HG02759 (cell line): ENCODE results near the gene REST.
"Not testable (repeated sequence)": the region's sequence is repeated elsewhere in the genome, so short reads cannot be mapped to it uniquely, and the experiment has no call there.

Experiments used
- ATAC-seq: cut with Tn5 transposase; IDR thresholded peaks from one replicate; pipeline ENCODE4 v1.9.1; 2021; ENCODE audit warnings: mild to moderate bottlenecking, moderate library complexity; ENCODE audit not compliant: unreplicated experiment

Gene REST

GRCh38 chr4:56907489-56908205 lies at the start of gene REST:
REST (plus strand) TSS chr4:56907900; CDS start chr4:56910639, 2,739 bp downstream.
- ATAC-seq = peak; percentile 59

- ATAC-seq = peak; percentile 52
These were observed 47.9 kb upstream of the REST start for GRCh38 chr4:56859841-56860240.

GRCh38 chr4:56860781-56861180 lies 46.9 kb upstream of the REST start:
- peak; percentile 34 for ATAC-seq

- ATAC-seq = no peak
These were observed 46.3 kb upstream of the REST start for GRCh38 chr4:56861360-56861759.

GRCh38 chr4:56863441-56864139 lies 44.1 kb upstream of the REST start:
- peak; percentile 46 for ATAC-seq

- no peak for ATAC-seq
These were observed 36.8 kb upstream of the REST start for GRCh38 chr4:56870946-56871345.

- no peak for ATAC-seq
These were observed 36.3 kb upstream of the REST start for GRCh38 chr4:56871371-56871866.

GRCh38 chr4:56874166-56874565 lies 33.5 kb upstream of the REST start:
- ATAC-seq = no peak

- ATAC-seq = no peak
These were observed 32.8 kb upstream of the REST start for GRCh38 chr4:56874923-56875322.

- ATAC-seq = no peak
These were observed 31.4 kb upstream of the REST start for GRCh38 chr4:56876264-56876663.

- ATAC-seq = no peak
These were observed 27.7 kb upstream of the REST start for GRCh38 chr4:56879996-56880395.

- ATAC-seq = no peak
These were observed 27.1 kb upstream of the REST start for GRCh38 chr4:56880572-56880971.

- ATAC-seq = not testable (repeated sequence)
These were observed 23.2 kb upstream of the REST start for GRCh38 chr4:56884511-56884910.

- no peak for ATAC-seq
These were observed 15.0 kb upstream of the REST start for GRCh38 chr4:56892691-56893090.

GRCh38 chr4:56897842-56898241 lies 9.9 kb upstream of the REST start:
- ATAC-seq = not testable (repeated sequence)

- ATAC-seq = not testable (repeated sequence)
These were observed 7.5 kb upstream of the REST start for GRCh38 chr4:56900186-56900585.

GRCh38 chr4:56902703-56903102 lies 5.0 kb upstream of the REST start:
- ATAC-seq = no peak

GRCh38 chr4:56905796-56906195 lies 1.9 kb upstream of the REST start:
- no peak for ATAC-seq

GRCh38 chr4:56906489-56907393 lies 959 bp upstream of the REST start:
- no peak for ATAC-seq

- ATAC-seq = peak; percentile 65
These were observed 746 bp downstream of the REST start for GRCh38 chr4:56908206-56909085.
